Spleen (tissue), 11 donors: Measurements from ENCODE around the gene GRAMD2B. TPM values are rescaled to one million over a fixed set of nuclear protein-coding genes. Genes with fewer than 3 reads are reported as not detected.

Experiments used
- DNase-seq: peaks from one replicate; pipeline ENCODE4 v3.0.0-alpha.2; 2020
- H3K27ac ChIP-seq, 8 donors: fragments of 200-600 bp; sonication (generic) in 7 of 8; 1 replicate in 4 of 8; 2 replicates in 4 of 8; pipeline versions ENCODE4 v1.5.0 to v1.8.0; 2016 to 2021; ENCODE audit warnings: inconsistent platforms in 4 of 8, mild to moderate bottlenecking in 4 of 8, moderate library complexity in 1 of 8
- H3K27me3 ChIP-seq, 7 donors: fragments of 200-600 bp; sonication (generic) in 6 of 7; replicated peaks in 1 of 7; 1 replicate in 4 of 7; 2 replicates in 3 of 7; pipeline versions ENCODE4 v1.5.0 to v1.8.0; 2016 to 2021; ENCODE audit warnings: inconsistent platforms in 3 of 7, mild to moderate bottlenecking in 1 of 7
- H3K36me3 ChIP-seq, 6 donors: fragments of 200-600 bp; sonication (generic) in 5 of 6; 1 replicate in 4 of 6; 2 replicates in 2 of 6; pipeline versions ENCODE4 v1.5.0 to v1.8.0; 2016 to 2021; ENCODE audit warnings: inconsistent platforms in 2 of 6
- H3K4me1 ChIP-seq, 6 donors: fragments of 200-600 bp; sonication (generic) in 5 of 6; 1 replicate in 3 of 6; 2 replicates in 3 of 6; pipeline versions ENCODE4 v1.5.0 to v1.8.0; 2016 to 2021; ENCODE audit warnings: inconsistent platforms in 3 of 6
- H3K4me3 ChIP-seq, 8 donors: fragments of 200-600 bp; sonication (generic) in 7 of 8; 1 replicate in 4 of 8; 2 replicates in 4 of 8; pipeline versions ENCODE4 v1.5.0 to v1.8.0; 2016 to 2021; ENCODE audit warnings: inconsistent platforms in 4 of 8, mild to moderate bottlenecking in 4 of 8, moderate library complexity in 2 of 8
- H3K9me3 ChIP-seq, 8 donors: fragments of 200-600 bp; sonication (generic) in 7 of 8; 1 replicate in 4 of 8; 2 replicates in 4 of 8; pipeline versions ENCODE4 v1.5.0 to v1.8.0; 2016 to 2021; ENCODE audit warnings: inconsistent platforms in 4 of 8
- CTCF ChIP-seq, 11 experiments: fragments of 200-600 bp in 7 of 11; fragments of 450-650 bp in 4 of 11; sonication (generic) in 4 of 11; IDR thresholded peaks in 8 of 11; conservative IDR thresholded peaks in 3 of 11; 1 replicate in 7 of 11; 2 replicates in 4 of 11; pipeline versions ENCODE4 v1.4.0 to v1.8.0; 2016 to 2021; ENCODE audit warnings: antibody characterized with exemption in 11 of 11, inconsistent platforms in 4 of 11, mild to moderate bottlenecking in 1 of 11
- POLR2A ChIP-seq, 3 donors: fragments of 450-650 bp; IDR thresholded peaks; one replicate each; pipeline ENCODE4 v1.5.1; 2017; ENCODE audit warnings: antibody characterized with exemption in 3 of 3, mild to moderate bottlenecking in 1 of 3
- POLR2AphosphoS5 ChIP-seq, 3 donors: sonication (generic); formaldehyde crosslinking; IDR thresholded peaks; one replicate each; pipeline ENCODE4 v1.5.1; 2017; ENCODE audit warnings: antibody characterized with exemption in 3 of 3
- WGBS, 5 donors: extraction: QIAGEN DNeasy Blood & Tissue Kit in 3 of 5; methylation state at CpG; one replicate each; pipeline versions ENCODE4 v1.1.5 to v1.1.7; 2013 to 2018; 5-methylcytosine and 5-hydroxymethylcytosine counted together
- intact Hi-C: fragments of 100-400 bp; cut with DNase I; formaldehyde crosslinking; loops from one replicate; pipeline ENCODE4 v1.15.0; 2023; ENCODE audit warnings: low total_unique reads
- polyA plus RNA-seq, 3 donors: library from polyadenylated mRNA; stranded (reverse); fragments of 200-250 nt; gene quantifications; one replicate each; pipeline ENCODE4 v1.2.1, GENCODE V29; 2013
- total RNA-seq, 7 donors: library from RNA; depleted of rRNA in 3 of 7; stranded (reverse); fragments of >200 nt in 3 of 7; fragmentation: NEBNext Ultra II Directional in 4 of 7; extraction: Animal tissue kit (Norgen Biotek cat#: 25700) in 4 of 7; gene quantifications; one replicate each; pipeline versions ENCODE4 v1.1.0 to v1.2.1, GENCODE V29; 2016 to 2021
- donor health status: healthy with polysubstance abuse.
- donor health status: DM: no; HTN: no; CAD: no; lungs with moderate emphysema.
- donor health status: DM: no; HTN: no; CAD: no.
- donor health status: Bipolar disorder and iron deficiency.
- donor health status: healthy.
- donor health status: DM: no; HTN: no; CAD: no.
- donor health status: DM: yes; HTN: yes; CAD: no.

The GRAMD2B gene
- total and polyA plus RNA-seq, 10 donors, result 3.0 to 28.7 (median 10.9) TPM

GRCh38 chr5:126525630-126526245 lies 102.5 kb downstream of the GRAMD2B start:
- Histone ChIP-seq H3K9me3 (peaks cover 0 to 17% (median 0%) of the 10 kb centered on the region in 8 donors), H3K4me3 (no peak overlapping the region), H3K27ac (peak overlapping the region in 7 of 8 donors; percentile 6 to 77 (median 60)), H3K27me3 (no peaks in the 10 kb centered on the region), H3K36me3 (no peaks in the 10 kb centered on the region), H3K4me1 (peaks cover 0 to 23% (median 4%) of the 10 kb centered on the region in 6 donors)
- 28 to 47% (median 35%) methylated on average over 5 of the region's 5 CpGs for WGBS, 5 donors
- intact Hi-C loops, result no loop called here
- TF ChIP-seq CTCF (IDR thresholded peaks at IDR 0.05 in 8 of 11, conservative IDR thresholded peaks at IDR 0.05 in 3 of 11) (no peak), POLR2AphosphoS5 (IDR thresholded peaks at IDR 0.05) (peak in 1 of 3 donors; percentile 56), POLR2A (IDR thresholded peaks at IDR 0.05) (no peak)
- DNase-seq, result no peak

- H3K4me3 ChIP-seq, result no peak overlapping the region
- intact Hi-C loops, result no loop called here
- peak overlapping the region in 2 of 8 donors; percentile 71 to 77 for H3K27ac ChIP-seq
- H3K36me3 ChIP-seq, result no peaks in the 10 kb centered on the region
- TF ChIP-seq CTCF (IDR thresholded peaks at IDR 0.05 in 8 of 11, conservative IDR thresholded peaks at IDR 0.05 in 3 of 11), result no peak
- TF ChIP-seq POLR2A (IDR thresholded peaks at IDR 0.05), result no peak
- TF ChIP-seq POLR2AphosphoS5 (IDR thresholded peaks at IDR 0.05), result peak in 1 of 3 donors; percentile 34
- H3K9me3 ChIP-seq, result peaks cover 0 to 17% (median 0%) of the 10 kb centered on the region in 8 donors
- peaks cover 0 to 22% (median 4%) of the 10 kb centered on the region in 6 donors for H3K4me1 ChIP-seq
- no peaks in the 10 kb centered on the region for H3K27me3 ChIP-seq
- DNase-seq, result no peak
Measured at GRCh38 chr5:126526493-126526892, 103.3 kb downstream of the GRAMD2B start.

- no peak for DNase-seq
- no peaks in the 10 kb centered on the region for H3K36me3 ChIP-seq
- peaks cover 0 to 22% (median 4%) of the 10 kb centered on the region in 6 donors for H3K4me1 ChIP-seq
- H3K4me3 ChIP-seq, result no peak overlapping the region
- WGBS, 5 donors, result 91 to 97% (median 95%) methylated on average over 1 of the region's 1 CpG
- TF ChIP-seq POLR2A (IDR thresholded peaks at IDR 0.05) (no peak), CTCF (IDR thresholded peaks at IDR 0.05 in 8 of 11, conservative IDR thresholded peaks at IDR 0.05 in 3 of 11) (no peak), POLR2AphosphoS5 (IDR thresholded peaks at IDR 0.05) (no peak)
- no peaks in the 10 kb centered on the region for H3K27me3 ChIP-seq
- intact Hi-C loops, result no loop called here
- no peak overlapping the region for H3K27ac ChIP-seq
- H3K9me3 ChIP-seq, result peaks cover 0 to 17% (median 0%) of the 10 kb centered on the region in 8 donors
Measured at GRCh38 chr5:126527158-126527557, 103.9 kb downstream of the GRAMD2B start.

DNA sequence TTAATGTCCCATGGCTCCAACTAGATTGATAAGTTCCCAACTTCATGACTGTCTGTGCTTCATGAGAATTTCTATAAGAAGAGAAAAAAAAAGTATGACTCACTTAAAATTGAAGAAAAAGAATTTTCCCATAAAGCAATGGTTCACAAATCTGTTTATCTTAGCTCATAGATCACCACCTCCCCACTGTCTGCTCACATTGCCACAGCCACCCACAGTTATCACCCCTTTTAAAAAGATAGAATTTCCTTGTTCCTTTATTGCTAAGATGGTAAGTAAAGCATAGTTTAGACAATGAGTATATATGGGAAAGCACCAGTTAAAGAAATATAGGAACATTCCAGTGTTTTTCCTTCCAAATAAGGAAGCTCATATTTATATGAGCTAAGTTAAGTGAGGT lies 104.7 kb downstream of the GRAMD2B start:
- no peaks in the 10 kb centered on the region for H3K36me3 ChIP-seq
- TF ChIP-seq CTCF (IDR thresholded peaks at IDR 0.05 in 8 of 11, conservative IDR thresholded peaks at IDR 0.05 in 3 of 11) (no peak), POLR2A (IDR thresholded peaks at IDR 0.05) (no peak), POLR2AphosphoS5 (IDR thresholded peaks at IDR 0.05) (no peak)
- H3K27ac ChIP-seq, result no peak overlapping the region
- DNase-seq, result no peak
- H3K4me3 ChIP-seq, result no peak overlapping the region
- peaks cover 0 to 22% (median 4%) of the 10 kb centered on the region in 6 donors for H3K4me1 ChIP-seq
- H3K9me3 ChIP-seq, result peaks cover 0 to 17% (median 0%) of the 10 kb centered on the region in 8 donors
- intact Hi-C loops, result no loop called here
- no peaks in the 10 kb centered on the region for H3K27me3 ChIP-seq
